HG03565 (cell line): Measurements from ENCODE around the gene ANGPTL5.
"Not testable (repeated sequence)": the region's sequence is repeated elsewhere in the genome, so short reads cannot be mapped to it uniquely, and the experiment has no call there.

ENCODE experiments used
- ATAC-seq: cut with Tn5 transposase; IDR thresholded peaks from one replicate; pipeline ENCODE4 v1.9.1; 2021; ENCODE audit warnings: mild to moderate bottlenecking, moderate library complexity; ENCODE audit not compliant: unreplicated experiment

ANGPTL5 gene

DNA sequence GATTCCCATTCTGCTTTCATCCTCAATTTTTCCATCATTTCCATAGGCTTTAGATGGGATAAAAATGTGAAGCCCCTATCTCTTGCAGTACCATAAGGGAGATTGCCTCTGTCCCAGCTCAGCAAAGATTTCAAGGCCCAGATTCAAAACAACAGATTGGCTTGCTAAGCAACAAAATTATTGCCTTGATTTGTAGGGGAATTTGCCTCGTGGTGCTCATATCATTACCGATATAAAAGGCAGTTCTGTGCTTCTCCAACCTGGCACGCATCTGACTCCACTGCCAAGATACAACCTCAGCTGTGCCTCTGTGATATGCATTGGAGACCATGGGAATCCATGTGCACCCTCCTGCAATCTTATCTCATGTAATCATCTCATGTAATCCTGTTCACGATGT lies 26.6 kb downstream of the ANGPTL5 start:
- no peak for ATAC-seq

DNA sequence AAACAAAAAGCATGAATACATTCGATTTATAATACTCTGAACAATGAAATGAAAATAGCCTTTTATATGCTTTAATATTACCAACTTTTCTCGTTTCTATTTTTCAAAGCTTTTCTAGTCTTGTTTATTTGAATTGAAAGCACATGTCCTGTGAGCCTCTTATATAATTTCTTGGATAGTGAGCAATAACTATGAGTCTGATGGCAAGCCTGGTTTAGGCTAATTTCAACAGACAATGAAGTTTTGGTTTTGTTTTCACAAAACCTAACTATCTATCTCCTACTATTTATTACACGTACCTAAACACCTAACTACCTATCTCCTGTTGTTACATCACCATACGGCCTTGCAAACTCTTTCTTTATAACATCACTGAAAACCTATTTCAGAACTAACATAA lies 30.7 kb downstream of the ANGPTL5 start:
- no peak for ATAC-seq

DNA sequence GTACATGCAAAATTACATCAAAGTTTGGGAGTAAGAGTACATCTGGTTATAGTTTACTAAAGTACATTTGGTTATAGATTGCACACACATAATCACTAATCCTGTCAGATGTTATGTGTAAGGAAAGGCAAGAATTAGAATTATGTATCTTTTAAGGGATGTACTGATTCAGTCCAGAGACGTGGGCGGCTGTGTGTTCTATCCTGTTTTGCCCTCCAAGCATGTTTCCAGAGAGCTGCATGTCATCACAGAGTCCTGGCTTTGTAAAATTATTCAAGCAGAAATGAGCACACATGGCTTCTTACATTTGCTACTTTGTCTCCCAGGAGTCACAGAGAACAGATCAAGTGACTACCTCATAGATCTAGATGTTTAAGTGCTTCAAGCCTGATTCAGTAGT lies 34.7 kb downstream of the ANGPTL5 start:
- no peak for ATAC-seq

DNA sequence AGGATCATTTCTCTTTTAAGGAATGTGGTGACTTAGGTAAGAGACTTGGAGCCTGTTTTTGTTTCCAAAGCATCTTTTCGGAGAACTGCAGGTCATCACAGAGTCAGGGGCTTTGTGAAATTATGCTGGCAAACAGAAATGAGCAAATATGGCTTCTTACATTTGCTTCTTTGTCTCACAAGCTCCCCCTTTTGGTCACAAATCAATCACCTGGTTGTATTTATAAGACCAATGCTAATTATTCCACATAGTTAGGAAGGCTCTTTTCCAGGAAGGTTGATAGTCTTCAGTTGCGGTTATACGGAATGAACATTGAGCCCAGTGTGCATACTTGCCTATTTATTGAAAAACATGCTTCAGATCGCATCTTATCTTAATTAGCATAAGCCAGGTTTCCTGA lies 36.1 kb downstream of the ANGPTL5 start:
- ATAC-seq, result no peak

DNA sequence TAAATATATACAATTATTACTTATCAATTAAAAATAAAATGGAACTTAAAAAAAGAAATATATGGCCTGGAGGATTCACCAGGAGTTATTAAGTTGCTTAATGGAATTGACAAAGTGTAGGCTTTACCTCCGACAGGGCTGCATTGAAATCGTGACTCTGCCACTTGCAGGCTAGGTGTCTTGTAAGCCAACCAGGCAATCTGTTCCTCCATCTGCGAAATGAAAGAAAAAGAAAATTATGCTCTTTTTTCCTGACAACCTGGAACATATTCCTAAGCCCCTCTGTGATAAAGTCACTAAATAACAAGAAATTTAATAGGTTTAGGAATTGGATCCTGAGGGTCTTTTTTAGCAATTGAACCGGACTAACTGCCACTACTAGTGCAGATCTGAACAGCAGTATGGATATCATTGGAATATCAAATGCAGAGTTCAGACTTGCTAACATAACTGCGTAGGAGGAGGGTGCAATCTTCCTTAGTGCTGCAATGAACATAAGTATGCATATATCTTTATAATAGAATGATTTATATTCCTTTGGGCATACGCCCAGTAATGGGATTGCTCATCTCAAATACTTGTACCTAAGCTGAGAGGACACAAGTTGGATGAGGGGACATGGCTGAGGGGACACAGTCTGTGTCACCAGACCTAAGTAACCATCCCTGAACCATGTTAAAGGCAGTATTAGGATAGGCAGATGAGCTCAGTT lies 44.0 kb downstream of the ANGPTL5 start:
- ATAC-seq, result no peak

DNA sequence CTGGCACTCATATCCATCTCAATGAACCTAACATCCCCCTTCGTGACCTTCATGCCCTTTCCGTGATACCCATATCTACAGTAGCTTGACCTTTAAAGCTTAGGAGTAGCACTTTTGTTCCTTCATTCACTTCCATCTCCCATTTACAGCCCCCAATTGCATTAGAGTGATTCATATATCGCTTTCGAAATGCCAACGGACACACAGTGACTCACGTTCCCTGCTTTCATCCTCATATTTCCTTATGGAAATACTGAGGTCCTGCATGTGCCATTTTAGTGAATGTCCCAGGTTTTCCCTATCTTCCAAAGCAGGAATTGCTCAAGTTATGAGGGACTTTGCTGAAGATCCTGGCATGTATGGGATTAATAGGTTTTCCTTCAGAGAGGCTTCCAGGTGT lies 45.8 kb downstream of the ANGPTL5 start:
- no peak for ATAC-seq

DNA sequence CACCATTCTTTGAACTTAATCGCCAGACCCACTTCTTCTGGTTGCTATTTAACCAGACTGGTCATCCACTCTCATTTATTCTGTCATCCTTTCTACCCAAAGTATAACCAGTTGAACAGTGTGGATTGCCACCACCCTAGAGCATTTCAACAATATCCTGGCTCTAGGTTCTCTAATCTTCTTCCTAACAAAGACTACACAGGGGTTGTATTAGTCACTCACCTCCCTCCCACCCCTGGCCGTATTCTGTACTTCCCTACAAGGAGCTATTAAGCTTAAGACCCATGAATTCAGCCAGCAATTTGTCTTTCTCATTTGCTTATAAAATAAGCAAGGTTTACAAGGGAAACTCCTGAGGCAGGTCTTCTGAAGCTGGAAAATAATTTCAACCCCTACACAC lies 48.4 kb downstream of the ANGPTL5 start:
- no peak for ATAC-seq

DNA sequence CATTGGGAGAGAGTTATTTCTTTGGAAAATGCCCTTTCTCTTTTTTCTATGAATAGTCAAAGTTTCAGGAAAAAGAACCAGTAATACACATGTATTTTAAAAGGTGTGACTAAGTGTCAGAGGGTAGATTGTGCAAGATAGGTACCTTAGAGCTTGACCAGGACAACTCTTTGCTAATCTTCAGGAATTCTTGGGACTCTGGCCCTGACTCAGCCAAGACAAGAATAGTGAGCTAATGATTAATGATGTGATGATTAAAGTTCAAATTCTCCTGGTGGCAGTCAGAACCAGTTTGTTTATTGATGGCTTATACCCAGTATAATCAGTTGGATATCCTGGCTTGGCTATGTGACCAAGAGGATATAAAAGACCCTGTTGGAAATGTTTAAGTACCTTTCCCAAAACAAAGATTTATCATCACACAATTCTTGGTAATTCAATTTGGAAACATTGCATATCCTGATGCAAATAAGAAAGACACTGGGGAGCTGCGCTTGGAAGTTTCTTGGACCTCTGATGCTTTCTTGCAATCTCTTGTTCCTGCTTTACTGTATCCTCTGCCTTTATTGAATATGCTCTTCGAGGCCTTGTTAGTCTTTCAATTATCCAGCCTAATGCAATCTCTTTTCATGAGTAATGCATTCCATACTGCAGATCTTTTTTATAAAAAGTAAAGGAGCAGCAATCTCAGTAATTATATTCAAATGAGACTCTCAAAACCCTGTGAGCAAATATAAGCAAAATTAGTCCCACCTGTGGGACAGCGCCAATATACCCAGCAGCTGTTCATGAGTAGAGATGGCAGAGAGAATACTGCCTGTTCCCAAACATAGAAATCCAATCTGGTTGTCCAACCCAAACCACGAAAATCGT lies 49.5 kb downstream of the ANGPTL5 start:
- ATAC-seq, result no peak

DNA sequence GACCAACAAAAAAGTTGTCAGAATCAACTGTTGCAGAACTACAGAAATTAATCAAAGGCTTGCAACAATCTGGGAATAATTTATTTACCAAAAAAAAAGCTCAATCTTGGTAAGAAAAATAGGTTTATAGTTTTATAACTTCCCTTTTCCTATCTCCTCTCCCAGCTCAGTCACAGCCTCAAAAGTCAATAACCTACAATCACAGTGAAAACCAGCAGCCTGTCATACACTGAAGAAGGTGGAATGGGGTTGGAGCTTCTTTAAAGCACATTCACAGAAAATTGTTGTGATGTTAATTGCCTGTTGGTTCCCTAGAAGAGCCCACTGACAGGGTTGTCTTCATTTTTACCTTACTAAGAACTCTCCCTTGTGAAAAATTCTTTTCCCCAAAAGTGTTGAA lies 52.2 kb downstream of the ANGPTL5 start:
- no peak for ATAC-seq

DNA sequence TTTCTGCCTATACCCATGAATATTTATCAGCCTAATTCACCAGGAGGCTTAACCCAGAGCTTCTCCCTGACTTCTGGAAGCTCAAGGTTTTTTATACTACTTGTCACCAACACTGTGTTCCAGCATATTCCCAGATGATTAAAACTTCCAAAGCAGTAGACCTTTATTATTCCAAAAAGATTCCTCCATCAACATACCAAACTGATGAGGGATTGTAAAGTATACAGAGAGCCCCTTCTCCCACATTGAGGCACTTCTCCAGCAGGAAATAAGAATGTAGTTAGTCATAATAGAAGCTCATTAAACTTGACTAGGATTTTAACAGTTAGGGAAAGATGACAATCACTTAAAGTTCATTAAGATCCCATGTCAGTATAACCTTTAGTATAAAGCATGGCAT lies 53.0 kb downstream of the ANGPTL5 start:
- no peak for ATAC-seq

DNA sequence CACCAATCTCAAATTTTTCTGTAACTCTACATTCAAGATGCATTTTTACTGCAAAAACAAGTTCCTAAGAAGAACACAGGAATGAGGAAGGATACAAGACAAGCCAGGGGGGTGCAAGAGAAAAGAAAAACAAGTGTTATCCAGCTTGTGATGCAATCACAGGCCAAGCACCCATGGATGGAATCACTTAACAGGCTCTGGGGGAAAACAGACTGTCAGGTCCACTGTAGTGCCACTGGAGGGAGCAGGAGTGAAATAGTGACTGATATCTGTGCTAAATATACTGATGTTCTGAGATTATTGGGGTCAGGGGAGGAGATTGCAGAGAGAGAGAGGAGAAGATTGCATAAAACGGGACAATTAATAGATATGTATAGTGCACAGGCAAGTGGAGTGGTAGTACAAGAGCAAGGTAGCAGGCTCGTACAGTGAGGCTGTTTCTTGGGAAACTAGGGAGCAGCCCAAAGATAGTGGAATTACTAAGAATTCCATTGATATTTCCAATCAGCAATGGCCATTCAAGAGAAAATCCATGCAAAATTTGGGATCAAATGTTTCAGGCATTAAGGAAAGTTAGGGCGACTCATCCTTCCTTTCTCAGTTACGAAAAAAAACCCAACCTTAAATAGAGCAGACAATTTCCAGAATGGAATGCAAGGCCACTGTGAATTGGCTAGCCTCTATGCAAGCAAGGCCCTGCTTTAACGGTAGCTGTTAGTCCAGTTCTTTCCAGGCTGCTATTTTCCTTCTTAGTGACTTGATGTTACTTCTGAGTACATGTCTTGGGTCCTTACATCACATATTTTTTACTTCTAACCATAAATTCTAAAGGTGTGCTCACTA lies 53.7 kb downstream of the ANGPTL5 start:
- no peak for ATAC-seq

DNA sequence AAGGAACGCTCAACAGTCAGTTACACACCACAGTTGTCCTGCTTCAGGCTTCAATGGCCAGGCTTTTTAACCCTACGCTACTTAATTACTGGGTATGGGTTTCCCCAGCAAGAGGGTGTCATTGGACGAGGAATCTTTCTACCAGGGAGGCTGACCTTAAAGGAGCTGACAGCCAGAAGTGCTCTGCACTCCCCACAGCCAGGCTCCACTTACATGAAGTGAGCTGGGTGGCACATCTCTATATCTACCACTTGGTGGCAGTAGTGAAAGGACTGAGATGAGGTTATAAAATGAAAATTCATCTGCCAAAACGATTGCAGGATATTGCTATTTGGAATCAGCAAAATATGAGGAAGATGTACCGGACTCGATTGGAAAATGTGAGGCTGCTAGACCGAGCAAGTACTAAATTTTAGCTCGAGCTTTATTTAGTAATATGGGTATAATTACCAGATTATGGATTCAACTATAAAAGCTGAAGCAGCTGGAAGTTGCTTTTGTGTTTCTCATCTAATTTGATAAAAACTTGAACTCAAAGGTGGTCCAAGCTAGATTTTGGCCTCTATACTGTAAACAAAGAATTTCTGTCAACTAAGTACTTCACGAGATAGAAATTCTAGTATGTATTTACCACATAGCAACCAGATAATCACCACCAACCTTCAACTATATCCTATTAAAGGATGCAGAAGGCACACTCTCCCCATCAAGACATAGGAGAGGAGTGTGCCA lies 55.5 kb downstream of the ANGPTL5 start:
- ATAC-seq, result peak; percentile 91

DNA sequence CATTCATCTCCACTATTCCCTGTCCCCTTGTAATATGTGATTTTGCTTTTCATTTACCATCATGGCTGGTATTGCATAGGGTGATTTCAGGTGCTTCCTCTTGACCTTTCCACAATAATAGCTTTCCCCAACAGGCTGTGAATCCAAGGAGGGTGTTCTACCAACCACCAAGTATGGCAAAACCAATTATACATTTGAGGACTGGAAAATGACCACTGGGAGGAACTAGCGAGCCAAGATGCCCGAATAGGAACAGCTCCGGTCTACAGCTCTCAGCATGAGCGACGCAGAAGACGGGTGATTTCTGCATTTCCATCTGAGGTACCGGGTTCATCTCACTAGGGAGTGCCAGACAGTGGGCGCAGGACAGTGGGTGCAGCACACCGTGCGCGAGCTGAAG lies 64.1 kb downstream of the ANGPTL5 start:
- not testable (repeated sequence) for ATAC-seq

DNA sequence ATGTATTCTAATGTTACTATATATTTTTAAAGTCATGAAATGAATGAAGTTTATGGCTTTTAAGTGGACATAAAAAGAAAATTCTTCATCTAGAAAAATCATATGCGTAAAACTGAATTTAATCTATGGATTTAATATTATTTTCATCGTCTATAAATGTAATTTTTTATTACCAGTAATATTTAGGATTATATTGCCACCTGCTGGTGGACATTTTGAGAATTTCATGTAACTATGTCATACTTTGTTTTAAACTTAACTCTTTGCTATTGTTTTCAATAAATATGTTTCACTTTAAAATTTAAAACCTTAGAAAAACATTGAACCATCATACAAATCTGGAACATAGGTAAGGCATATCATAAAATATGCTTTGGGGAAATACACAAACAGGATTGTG lies 68.1 kb downstream of the ANGPTL5 start:
- ATAC-seq, result no peak

DNA sequence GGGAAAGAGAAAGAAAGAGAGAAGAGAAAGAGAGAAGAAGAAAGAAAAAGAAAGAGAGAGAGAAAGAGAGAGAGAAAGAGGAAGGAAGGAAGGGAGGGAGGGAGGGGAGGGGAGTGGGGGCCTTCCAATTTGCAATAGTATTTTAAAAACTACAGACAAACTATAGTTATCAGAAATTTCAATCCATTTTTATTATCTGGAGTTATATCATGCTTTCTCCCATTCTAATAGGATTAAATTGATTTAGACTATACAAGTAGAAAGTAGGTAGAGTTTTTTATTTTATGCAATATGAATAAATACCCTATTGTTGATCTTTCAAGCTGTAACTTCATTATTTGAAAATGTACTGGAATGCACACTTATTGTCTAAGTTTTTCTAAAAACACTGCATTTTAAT lies 71.7 kb downstream of the ANGPTL5 start:
- ATAC-seq, result no peak

DNA sequence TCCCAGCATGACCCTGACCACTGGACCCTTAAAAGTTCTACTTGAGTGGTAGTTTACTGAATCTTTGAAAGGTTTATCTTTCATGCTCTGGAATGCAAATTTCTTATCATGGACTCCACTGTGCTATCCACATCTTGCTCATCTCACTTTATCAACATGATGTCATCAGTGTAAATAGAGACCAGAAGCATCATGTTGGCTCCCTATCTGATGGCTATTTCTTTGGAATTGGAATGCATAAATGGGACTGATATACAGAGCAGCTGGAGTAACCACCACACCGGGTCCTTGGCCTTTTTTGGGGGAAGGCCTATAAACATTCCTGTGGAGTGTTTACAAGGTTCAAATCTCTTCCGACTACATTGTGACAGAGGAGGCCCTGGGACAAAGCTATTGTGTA lies 75.6 kb downstream of the ANGPTL5 start:
- no peak for ATAC-seq
